HG03565 (cell line): ENCODE data around the gene APLP1.
"Not testable (repeated sequence)": the region's sequence is repeated elsewhere in the genome, so short reads cannot be mapped to it uniquely, and the experiment has no call there.

Experiments used
- ATAC-seq: cut with Tn5 transposase; IDR thresholded peaks from one replicate; pipeline ENCODE4 v1.9.1; 2021; ENCODE audit warnings: mild to moderate bottlenecking, moderate library complexity; ENCODE audit not compliant: unreplicated experiment

The APLP1 gene

DNA sequence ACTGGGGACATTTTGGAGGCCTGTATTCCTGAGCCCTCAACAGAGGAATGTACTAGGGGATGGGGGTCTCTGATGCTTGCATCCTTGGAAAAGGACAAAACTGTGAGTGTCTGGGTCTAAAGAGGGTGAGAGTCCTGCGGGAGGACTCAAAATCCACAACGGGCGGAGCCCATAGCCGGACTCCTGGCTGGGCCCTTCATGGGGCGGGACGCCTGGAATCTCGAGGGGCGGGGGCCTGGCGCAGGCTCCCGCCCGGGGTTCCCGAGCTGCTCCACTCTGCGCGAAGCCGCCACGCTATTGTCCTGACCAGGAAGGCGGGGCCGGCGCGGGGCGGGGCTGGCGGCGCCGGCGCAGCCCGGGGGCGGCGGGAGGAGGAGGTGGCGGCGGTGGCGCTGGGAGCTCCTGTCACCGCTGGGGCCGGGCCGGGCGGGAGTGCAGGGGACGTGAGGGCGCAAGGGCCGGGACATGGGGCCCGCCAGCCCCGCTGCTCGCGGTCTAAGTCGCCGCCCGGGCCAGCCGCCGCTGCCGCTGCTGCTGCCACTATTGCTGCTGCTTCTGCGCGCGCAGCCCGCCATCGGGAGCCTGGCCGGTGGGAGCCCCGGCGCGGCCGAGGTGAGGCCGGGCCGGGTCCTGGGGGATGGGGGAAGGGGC is at the start of gene APLP1:
TSS of gene APLP1 (plus strand) at position 403 of the 651 bp plus-strand sequence. CDS start at position 466, 63 bp downstream.
- no peak for ATAC-seq

DNA sequence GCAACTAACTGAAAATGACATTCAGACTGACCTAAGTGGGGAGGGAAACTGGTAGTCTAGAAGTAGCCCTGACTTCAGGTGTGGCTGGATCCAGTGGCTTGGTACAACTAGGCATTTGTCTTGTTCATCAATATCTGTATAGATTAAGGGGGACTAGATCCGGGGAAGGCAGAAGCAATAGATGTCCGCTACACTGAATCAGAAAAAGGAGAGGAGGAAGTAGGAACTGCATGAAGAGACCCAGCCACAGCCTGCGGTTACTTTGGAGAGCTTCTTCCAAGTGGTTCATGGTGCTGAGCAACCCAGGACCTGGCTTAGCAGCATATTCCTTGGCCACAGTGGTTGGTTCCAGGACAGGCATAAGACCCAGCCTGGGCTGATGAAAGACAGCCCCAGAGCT is 45.8 kb upstream of the APLP1 start:
- no peak for ATAC-seq

DNA sequence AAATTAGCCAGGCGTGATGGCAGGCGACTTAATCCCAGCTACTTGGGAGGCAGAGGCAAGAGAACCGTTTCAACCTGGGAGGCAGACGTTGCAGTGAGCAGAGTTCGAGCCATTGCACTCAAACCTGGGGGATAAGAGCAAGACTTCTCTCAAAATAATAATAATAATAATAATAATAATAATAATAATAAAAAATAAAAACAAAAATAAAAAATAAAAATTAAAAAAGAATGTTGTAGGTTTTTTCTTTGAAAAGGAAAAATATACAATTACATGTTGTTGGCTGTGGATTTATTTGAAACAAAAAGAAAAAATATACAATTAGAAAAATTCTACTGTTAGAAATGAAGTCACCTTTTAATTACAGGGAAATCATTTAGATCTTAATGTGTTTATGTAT is 44.2 kb upstream of the APLP1 start:
- ATAC-seq = no peak

DNA sequence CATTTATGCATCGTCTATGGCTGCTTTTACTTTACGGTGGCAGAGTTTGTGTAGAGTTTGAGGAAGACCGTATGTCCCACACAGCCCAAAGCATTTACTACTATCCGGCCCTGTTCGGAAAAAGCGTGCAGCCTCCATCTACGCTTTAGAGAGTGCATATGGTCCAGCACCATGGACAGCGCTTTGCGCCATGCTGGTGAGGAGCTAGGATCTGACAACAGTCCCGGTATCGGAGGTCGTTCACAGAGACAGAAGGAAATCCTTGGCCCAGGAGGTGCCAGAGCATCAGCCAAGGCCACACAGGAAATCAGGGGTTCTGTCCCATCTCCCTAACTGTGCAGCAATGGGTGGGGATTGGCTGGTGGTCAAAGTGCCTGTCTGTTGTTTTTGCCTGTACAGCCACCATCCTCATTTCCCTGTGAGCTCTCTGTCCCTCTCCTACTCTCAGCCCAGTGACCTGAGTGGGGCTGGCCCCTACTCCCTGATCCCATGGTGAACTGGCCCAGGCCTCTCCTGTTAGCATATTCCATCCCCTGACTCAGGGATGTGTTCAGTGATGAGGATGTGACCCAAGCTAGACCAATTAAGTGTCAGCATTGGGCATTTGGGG is 39.6 kb upstream of the APLP1 start:
- no peak for ATAC-seq

DNA sequence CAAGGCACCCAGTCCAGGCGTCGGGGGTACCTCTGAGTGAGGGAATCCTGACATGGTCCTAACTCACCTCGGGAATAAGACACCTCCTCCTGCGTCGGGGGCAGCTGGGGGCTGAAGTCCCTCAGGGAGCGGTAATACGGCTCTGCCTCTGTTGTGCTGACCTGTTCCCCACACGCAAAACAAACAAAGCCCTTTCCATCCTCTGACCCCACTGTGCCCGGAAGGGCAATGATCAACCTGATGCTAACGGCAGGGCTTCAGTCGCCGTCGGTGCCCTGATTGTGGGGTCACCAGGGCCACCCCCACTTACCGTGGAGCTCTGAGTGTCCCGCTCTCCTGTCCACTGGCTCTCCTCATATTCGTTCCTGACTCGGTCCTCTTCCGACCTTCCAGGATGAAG is 37.4 kb upstream of the APLP1 start:
- ATAC-seq = no peak

DNA sequence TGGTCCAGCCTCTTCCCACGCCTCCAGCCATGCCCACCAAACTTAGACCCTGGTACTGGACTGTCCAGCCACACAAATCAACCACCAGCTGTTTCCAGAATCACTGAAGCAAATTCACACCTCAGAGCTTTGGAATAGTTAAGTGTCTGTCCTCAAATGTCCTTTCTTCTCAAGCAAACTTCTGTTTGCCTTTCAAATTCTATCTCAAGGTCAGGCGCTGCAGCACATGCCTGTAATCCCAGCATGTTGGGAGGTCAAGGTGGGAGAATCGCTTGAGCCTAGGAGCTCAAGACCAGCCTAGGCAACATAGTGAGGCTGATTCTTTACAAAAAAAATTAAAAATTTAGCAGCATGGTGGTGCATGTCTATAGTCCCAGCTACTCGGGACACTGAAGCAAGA is 36.3 kb upstream of the APLP1 start:
- ATAC-seq = no peak

DNA sequence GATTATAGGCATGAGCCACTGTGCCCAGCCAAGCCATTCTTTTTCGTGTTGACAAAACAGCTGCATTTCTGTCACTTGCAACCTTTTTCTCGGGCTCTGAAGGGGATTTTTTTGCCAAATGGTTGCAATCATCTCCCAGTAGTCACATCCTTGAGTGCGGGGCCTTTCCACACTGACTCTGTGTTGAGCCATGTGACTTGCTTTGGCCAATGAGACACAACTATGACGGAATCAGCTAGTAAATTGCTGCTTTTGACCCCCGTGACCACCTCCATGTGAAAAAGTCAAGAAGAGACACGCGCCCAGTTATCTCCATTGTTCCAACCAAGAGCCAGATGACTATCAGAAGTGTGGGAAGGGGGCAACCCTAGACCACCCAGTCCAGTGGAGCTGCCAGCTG is 34.4 kb upstream of the APLP1 start:
- no peak for ATAC-seq

DNA sequence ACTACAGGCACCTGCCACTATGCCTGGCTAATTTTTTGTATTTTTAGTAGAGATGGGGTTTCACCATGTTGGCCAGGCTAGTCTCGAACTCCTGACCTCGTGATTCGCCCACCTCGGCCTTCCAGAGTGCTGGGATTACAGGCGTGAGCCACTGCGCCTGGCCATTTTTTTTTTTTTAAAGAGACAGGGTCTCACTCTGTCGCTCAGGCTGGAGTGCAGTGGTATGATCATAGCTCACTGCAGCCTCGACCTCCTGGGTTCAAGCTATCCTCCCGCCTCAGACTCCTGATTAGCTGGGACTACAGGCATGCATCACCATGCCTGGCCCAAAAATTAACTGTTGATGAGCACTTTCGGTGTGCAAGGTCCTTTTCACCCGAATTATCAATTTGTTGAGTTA is 32.3 kb upstream of the APLP1 start:
- not testable (repeated sequence) for ATAC-seq

DNA sequence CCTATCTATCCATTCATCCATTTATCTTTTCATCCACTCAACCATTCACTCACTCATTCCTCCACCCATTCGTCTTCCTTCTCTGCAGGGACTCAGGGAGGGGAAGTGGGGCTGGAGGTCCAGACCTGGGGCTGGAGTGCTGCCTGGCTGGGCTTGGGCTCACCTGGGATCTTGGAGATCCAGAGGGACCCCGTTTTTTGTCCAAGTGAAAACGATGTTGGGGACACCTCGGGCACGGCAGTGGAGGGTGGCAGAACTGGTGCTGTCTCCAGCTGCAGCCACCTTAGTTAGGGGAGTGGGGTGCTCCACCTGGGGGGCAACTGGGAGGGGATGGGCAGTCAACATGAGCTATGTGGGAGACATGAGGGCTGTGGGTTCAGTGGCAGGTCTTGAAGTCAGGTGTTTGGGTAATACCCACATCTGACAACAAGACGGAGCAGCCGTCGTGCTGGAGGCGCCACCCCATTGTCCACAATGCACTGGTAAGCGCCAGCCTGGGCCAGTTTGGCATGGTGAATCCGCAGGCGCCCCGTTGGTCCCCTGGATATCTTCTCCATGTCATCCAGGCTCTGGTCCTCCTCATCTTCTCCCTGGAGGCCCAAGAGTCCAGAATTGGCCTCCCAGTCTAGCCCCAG is 26.3 kb upstream of the APLP1 start:
- no peak for ATAC-seq

DNA sequence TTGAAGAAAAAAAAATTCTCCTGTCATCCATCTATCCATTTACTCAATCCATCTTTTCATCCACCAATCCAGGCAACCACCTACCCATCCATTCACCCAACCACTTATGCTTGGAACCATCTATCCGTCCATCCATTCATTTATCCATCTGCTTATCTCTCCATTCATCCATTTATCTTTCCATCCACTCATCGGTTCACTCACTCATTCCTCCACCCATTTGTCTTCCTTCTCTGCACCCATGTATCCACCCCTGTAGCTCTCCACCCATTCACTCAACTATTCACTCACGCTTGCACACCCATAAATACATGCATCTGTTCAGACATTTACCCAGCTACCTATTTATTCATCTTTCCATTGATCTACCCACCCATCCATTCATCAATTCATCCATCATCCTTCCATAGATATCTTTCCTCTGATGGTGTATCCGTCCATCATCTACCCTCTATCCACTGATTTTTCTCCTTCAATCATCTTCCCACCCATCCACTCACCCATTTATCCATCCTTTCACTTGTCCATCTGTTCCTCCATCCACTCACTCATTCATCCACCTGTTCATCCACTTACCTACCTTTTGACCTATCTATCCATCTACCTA is 25.6 kb upstream of the APLP1 start:
- ATAC-seq = no peak

DNA sequence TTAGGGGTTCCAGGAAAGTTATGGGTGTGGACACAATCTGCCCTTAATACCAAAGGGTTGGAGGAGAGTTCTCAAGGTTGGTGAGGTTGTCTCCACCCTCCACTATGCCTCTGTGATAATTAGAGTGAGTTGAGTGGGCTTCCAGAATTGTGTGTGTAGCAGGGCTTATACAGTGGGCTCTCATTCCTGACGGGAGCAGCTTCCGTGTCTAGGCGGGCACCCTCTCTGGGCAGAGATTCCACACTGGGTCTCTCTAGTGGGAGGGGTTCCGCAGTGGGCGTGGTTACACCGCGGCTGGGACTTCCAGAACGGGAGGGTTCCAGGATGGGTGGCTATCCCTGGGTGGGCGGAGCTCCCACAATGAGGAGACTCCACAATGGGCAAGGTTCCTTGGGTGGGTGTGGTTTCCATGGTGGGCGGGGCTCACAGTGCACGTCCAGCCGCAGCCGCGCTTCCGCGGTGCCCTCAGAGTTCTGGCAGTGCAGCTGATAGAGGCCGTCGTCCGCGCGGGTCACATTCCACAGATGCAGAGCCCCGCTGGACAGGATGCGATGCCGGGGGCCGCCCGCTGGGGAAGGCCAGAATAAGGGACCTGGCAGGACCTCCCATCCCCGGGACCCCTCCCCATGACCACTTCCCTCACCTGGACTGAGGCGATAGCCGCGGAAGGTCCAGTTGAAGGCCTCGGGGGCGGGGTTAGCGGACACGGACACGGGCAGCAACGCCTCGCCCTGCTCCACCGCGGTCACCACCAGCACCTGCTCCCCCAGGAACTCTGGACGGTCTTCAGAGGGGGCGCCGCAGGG is 24.5 kb upstream of the APLP1 start:
- ATAC-seq = no peak

DNA sequence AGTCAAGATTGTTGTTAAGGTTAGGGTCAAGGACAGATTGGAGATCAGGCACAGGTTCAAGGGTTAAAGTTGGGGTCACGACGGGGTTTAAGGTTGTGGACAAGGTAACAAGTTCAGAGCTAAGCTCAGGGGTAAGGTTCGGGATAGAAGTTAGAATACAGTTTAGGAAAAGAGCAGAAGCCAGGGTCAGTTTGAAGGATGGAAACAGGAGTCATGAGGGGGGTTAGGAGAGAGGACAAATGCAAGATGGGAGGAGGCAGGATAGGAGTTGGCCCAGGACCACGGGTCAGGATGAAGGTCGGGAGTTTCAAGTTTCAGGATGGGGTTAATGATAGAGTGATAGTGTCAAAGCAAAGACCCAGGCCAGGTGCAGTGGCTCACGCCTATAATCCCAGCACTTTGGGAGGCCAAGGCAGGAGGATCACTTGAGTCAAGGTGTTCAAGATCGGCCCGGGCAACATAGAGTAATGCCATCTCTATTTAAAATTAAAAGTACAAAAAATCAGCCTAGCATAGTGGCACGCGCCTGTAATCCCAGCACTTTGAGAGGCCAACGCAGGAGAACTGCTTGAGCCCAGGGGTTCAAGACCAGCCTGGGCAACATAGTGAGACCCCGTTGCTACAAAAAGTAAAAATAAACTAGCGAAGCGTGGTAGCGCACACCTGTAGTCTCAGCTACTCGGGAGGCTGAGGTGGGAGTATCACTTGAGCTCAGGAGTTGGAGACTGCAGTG is 23.7 kb upstream of the APLP1 start:
- ATAC-seq = no peak

DNA sequence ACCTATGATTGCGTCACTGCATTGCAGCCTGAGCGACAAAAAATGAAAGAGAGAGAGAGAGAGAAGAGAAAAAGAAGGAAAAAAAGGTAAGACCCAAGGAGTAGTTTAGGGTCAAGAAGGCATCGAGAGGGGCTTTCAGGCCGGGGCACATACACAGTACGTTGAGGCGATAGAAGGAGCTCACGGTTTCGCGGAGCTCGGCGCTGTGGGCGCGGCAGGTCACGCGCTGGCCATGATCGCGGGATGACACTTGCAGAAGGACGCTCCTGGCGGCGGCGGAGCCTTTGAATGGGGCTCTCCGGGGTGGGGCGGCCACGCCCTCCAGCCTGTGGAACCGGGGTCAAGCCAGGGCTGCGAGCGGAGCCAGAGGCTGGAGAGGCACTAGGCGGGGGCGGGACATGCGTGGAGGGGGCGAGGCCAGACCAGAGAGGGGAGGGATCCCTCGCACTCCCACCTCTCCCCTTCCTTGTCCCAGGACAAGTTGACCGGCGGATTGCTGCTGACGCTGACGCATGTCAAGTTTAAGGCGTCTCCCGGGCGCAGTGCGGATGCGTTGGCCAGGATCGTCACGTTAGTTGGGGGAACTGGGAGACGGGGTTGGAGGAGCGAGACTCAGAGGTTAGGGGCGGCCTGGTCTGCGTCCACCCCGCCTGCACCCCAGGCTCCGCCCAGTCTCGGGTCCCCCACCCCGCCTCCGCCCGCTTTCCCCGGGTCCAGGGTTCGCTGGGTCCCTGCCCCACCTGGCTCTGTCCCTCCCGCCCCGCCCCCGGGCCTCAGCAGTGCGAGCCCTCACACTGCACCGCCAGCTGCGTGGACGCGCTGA is 22.9 kb upstream of the APLP1 start:
- no peak for ATAC-seq

DNA sequence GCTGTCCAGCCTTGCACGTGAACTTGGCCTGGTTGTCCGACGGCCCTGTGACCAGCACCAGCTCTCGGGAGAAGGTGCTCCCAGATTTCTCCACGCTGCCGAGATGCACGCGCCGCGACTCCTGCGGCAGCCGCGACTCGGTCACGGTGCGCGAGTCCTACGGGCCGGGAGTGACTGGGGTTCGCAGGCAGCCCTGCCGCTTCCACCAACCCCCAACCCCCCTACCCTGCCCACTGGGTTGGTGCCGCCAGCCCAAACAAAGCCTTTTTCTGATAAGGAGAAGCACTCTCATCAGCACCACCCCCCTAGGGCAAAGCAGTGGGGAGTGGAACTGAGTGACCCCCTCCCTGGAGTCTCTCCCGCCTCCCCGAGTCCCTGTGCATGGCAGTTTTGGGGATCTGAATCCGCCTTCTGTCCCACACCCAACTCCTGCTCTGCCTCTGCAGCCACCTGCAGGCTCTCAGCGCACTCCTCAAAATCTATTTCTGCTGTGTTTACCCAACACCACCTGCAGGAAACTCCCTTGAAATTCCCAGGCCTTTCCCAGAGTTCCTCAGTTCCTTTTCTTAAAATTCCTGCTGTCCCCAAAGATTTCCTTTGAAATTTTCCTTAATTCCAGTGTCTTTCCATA is 22.2 kb upstream of the APLP1 start:
- no peak for ATAC-seq

DNA sequence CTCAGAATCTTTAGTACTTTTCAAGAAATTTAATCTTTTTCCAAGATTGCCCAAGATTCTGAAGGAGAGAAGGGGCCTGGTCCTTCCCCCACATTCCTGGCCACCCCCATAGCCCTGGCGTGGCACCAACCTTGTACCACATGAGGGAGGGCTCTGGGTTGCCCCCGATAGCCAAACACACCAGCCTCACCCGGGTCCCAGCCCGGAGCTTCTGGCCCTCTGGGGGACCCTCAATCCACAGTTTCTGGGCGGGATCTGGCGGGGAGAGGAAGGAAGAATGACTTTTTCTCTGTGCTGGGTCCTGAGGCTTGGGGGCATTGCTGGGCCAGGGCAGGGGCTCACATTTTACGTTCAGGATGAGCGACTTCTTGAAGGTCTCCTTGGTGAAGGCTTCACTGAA is 20.5 kb upstream of the APLP1 start:
- ATAC-seq = no peak

DNA sequence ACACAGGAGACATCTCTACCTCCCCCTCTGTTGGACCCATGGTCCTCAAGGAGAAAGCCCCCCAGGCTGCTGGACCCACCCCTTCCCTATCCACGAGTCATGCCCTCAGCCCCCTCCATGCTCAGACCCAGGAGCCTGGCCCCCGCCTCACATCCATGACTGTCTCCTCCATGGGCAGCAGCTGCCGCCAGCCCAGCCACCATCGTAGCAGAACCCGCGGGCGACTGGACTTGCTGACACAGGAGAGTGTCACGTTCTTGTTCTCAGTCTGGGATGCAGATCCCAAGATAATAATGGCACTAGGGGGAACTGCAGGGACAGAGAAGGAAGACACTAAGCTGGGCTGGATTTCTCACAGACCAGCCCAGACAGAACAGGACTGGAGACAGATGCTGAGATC is 19.9 kb upstream of the APLP1 start:
- ATAC-seq = no peak

DNA sequence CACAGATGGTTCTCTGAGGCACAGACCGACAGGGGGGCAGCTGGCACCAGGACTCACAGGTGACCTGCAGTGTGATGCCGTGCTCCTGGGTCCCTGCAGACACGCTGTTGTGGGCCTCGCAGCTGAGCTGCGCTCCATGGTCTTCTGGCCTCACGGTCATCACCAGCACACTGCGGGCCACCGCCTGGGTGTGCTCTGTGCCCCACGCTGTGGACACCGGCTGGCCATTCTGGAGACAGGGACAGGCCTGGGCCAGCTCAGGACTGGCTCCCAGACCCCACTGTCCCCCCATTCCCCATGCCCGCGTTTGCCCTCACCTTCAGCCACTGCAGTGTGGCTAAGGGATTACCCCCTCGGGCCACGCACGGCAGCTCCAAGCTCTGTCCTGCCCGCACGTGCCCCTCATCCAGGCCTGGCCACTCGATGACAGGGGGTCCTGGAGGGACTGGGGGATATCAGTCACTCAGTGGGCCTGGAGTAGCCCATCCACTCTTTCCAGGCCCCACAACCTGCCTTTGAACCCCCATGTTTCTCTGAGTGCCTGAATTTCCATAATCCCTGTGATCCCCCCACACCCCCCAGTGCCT is 19.4 kb upstream of the APLP1 start:
- no peak for ATAC-seq

DNA sequence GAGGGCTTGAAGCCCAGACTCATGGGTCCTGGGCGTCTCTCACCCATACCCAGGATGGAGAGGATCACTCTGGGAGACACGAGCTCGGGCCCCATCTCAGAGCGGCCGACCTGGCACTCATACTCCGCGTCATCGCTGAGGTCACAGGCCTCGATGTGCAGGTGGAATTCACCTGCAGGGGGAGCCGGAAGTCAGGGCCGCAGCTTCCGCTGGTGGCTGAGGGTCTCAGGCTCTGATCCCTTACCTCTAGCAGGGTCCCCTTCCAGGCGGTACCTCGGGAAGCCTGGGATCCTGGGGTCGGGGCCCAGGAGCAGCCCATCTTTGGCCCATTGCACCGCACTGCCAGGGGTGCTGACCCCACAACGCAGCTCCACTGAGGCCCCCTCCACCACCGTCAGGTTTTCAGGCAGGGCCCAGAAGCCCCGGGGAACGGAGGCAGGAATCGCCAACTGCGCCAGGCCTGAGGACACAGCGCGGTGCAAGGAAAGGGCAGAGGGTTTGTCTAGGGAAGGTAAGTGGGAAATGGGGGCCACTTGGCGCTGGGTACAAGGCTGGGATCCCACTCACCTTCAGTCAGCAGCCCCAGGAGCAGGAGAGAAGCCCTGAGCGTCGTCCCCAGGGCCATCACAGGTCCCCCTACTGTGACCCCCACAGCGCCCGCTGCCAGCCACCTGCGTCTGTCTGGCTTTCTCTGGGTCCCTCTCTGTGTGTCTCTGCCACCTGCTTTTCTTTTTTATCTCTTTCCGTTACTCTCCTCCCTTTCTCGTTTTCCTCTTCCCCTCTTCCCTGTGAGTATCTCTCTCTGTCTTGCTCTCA is 17.0 kb upstream of the APLP1 start:
- no peak for ATAC-seq
